ENCODE data around the gene SPATC1L.

SPATC1L gene

GRCh38 chr21:46111193-46111571 is 73.1 kb downstream of the SPATC1L start:
- Histone ChIP-seq H3K27me3 (ENCODE audit: insufficient read depth, low read length) (no peaks in the 10 kb centered on the region), H3K4me1 (ENCODE audit: insufficient read depth, low read length) (peaks cover 4% of the 10 kb centered on the region; the same call in 1 of the 2 replicates), H3K27ac (ENCODE audit: low read depth, low read length) (no peak overlapping the region), H3K9ac (ENCODE audit: low read depth, low read length) (no peak overlapping the region), H3K36me3 (ENCODE audit: insufficient read depth, low read length) (peaks cover 35% of the 10 kb centered on the region), H3K9me3 (ENCODE audit: insufficient read depth, low read depth, low read length) (peaks cover 22% of the 10 kb centered on the region), H3K4me3 (ENCODE audit: low read length) (no peak overlapping the region)
- 97% methylated on average over 12 of the region's 12 CpGs for WGBS
